Muscle of leg (tissue), 11 donors: Measurements from ENCODE around the gene BFSP1. TPM values are rescaled to one million over a fixed set of nuclear protein-coding genes. Genes with fewer than 3 reads are reported as not detected.

Experiments
- DNase-seq: peaks from one replicate; pipeline ENCODE4 v3.0.0; 2013
- H3K27ac ChIP-seq: one replicate; pipeline ENCODE4 v1.5.1; 2013; ENCODE audit warnings: mild to moderate bottlenecking, low read length, control low read depth
- H3K27me3 ChIP-seq: one replicate; pipeline ENCODE4 v1.6.1; 2013; ENCODE audit warnings: low read length; ENCODE audit not compliant: control insufficient read depth, insufficient read depth
- H3K36me3 ChIP-seq: one replicate; pipeline ENCODE4 v1.6.1; 2013; ENCODE audit warnings: low read length; ENCODE audit not compliant: control insufficient read depth, insufficient read depth
- H3K4me1 ChIP-seq: one replicate; pipeline ENCODE4 v1.6.1; 2013; ENCODE audit warnings: low read length; ENCODE audit not compliant: control insufficient read depth, insufficient read depth
- H3K4me3 ChIP-seq: one replicate; pipeline ENCODE4 v1.5.1; 2013; ENCODE audit warnings: low read length, control low read depth
- H3K9me3 ChIP-seq: replicated peaks from 2 replicates; pipeline ENCODE4 v1.6.1; 2013; ENCODE audit warnings: low read depth, low read length; ENCODE audit not compliant: control insufficient read depth
- WGBS: methylation state at CpG from one replicate; pipeline ENCODE4 v1.1.5; 2013; ENCODE audit warnings: missing lambda C conversion rate; ENCODE audit not compliant: insufficient coverage; 5-methylcytosine and 5-hydroxymethylcytosine counted together
- polyA plus RNA-seq, 8 donors: library from polyadenylated mRNA; unstranded; fragments of 120-200 nt; gene quantifications; one replicate each; pipeline versions ENCODE4 v1.2.1 to v1.2.3, GENCODE V29; 2013; ENCODE audit warnings: inconsistent platforms in 1 of 8, low replicate concordance in 1 of 8; ENCODE audit not compliant: insufficient read length in 8 of 8, insufficient read depth in 1 of 8
- total RNA-seq: library from RNA; stranded (reverse); fragments of 120-200 nt; gene quantifications from one replicate; pipeline ENCODE4 v1.2.4, GENCODE V29; 2013

Gene BFSP1
- total and polyA plus RNA-seq, 9 donors, result 2.3 to 4.3 (median 2.8) TPM

- Histone ChIP-seq H3K4me1 (no peaks in the 10 kb centered on the region), H3K9me3 (no peaks in the 10 kb centered on the region), H3K36me3 (no peaks in the 10 kb centered on the region), H3K27ac (no peak overlapping the region), H3K27me3 (no peaks in the 10 kb centered on the region), H3K4me3 (no peak overlapping the region)
- 88% methylated on average over 7 of the region's 7 CpGs for WGBS
- DNase-seq, result no peak
These were observed 40.7 kb downstream of the BFSP1 start for GRCh38 chr20:17490501-17490900.

- H3K27ac ChIP-seq, result no peak overlapping the region
- no peaks in the 10 kb centered on the region for H3K9me3 ChIP-seq
- no peaks in the 10 kb centered on the region for H3K27me3 ChIP-seq
- no peak overlapping the region for H3K4me3 ChIP-seq
- no peak for DNase-seq
- 75% methylated on average over 1 of the region's 9 CpGs for WGBS
- no peaks in the 10 kb centered on the region for H3K4me1 ChIP-seq
- H3K36me3 ChIP-seq, result no peaks in the 10 kb centered on the region
These were observed 42.1 kb downstream of the BFSP1 start for GRCh38 chr20:17488916-17489600.

GRCh38 chr20:17485017-17485416, 46.2 kb downstream of the BFSP1 start:
- no peak overlapping the region for H3K27ac ChIP-seq
- H3K4me1 ChIP-seq, result peaks cover 3% of the 10 kb centered on the region
- no peaks in the 10 kb centered on the region for H3K27me3 ChIP-seq
- no peak overlapping the region for H3K4me3 ChIP-seq
- no peaks in the 10 kb centered on the region for H3K9me3 ChIP-seq
- no peak for DNase-seq
- 95% methylated on average over 2 of the region's 2 CpGs for WGBS
- H3K36me3 ChIP-seq, result no peaks in the 10 kb centered on the region

- peak; percentile 39 for DNase-seq
- peaks cover 3% of the 10 kb centered on the region for H3K4me1 ChIP-seq
- H3K27me3 ChIP-seq, result no peaks in the 10 kb centered on the region
- H3K27ac ChIP-seq, result no peak overlapping the region
- no peak overlapping the region for H3K4me3 ChIP-seq
- 71% methylated on average over 1 of the region's 5 CpGs for WGBS
- no peaks in the 10 kb centered on the region for H3K9me3 ChIP-seq
- no peaks in the 10 kb centered on the region for H3K36me3 ChIP-seq
These were observed 48.6 kb downstream of the BFSP1 start for GRCh38 chr20:17482536-17482935.

GRCh38 chr20:17481661-17482060, 49.5 kb downstream of the BFSP1 start:
- Histone ChIP-seq H3K4me3 (no peak overlapping the region), H3K27me3 (no peaks in the 10 kb centered on the region), H3K9me3 (no peaks in the 10 kb centered on the region), H3K27ac (no peak overlapping the region), H3K4me1 (peaks cover 3% of the 10 kb centered on the region), H3K36me3 (no peaks in the 10 kb centered on the region)
- DNase-seq, result no peak
- 97% methylated on average over 11 of the region's 16 CpGs for WGBS

- no peak overlapping the region for H3K27ac ChIP-seq
- DNase-seq, result no peak
- peaks cover 3% of the 10 kb centered on the region for H3K4me1 ChIP-seq
- WGBS, result 89% methylated on average over 3 of the region's 11 CpGs
- no peaks in the 10 kb centered on the region for H3K9me3 ChIP-seq
- H3K27me3 ChIP-seq, result no peaks in the 10 kb centered on the region
- no peak overlapping the region for H3K4me3 ChIP-seq
- H3K36me3 ChIP-seq, result no peaks in the 10 kb centered on the region
These were observed 50.5 kb downstream of the BFSP1 start for GRCh38 chr20:17480696-17481095.

- WGBS, result 92% methylated on average over 17 of the region's 23 CpGs
- H3K27me3 ChIP-seq, result no peaks in the 10 kb centered on the region
- H3K4me1 ChIP-seq, result peaks cover 6% of the 10 kb centered on the region
- no peaks in the 10 kb centered on the region for H3K9me3 ChIP-seq
- no peak overlapping the region for H3K4me3 ChIP-seq
- DNase-seq, result no peak
- no peaks in the 10 kb centered on the region for H3K36me3 ChIP-seq
- H3K27ac ChIP-seq, result no peak overlapping the region
These were observed 52.0 kb downstream of the BFSP1 start for GRCh38 chr20:17479063-17479657.

- 17% methylated on average over 1 of the region's 6 CpGs for WGBS
- Histone ChIP-seq H3K27me3 (peaks cover 3% of the 10 kb centered on the region), H3K4me3 (no peak overlapping the region), H3K9me3 (no peaks in the 10 kb centered on the region), H3K27ac (no peak overlapping the region), H3K36me3 (no peaks in the 10 kb centered on the region), H3K4me1 (peaks cover 16% of the 10 kb centered on the region)
- DNase-seq, result peak; percentile 51
These were observed 57.5 kb downstream of the BFSP1 start for GRCh38 chr20:17473659-17474058.

- peaks cover 16% of the 10 kb centered on the region for H3K4me1 ChIP-seq
These were observed 59.5 kb downstream of the BFSP1 start for GRCh38 chr20:17471606-17472187.

GRCh38 chr20:17470973-17471372, 60.2 kb downstream of the BFSP1 start:
- Histone ChIP-seq H3K36me3 (no peaks in the 10 kb centered on the region), H3K4me3 (no peak overlapping the region), H3K27me3 (peaks cover 3% of the 10 kb centered on the region), H3K9me3 (no peaks in the 10 kb centered on the region), H3K4me1 (peaks cover 16% of the 10 kb centered on the region), H3K27ac (no peak overlapping the region)
- 89% methylated on average over 4 of the region's 9 CpGs for WGBS
- no peak for DNase-seq

More at GRCh38 chr20:17471606-17472187, 59.5 kb downstream of the BFSP1 start:
- Histone ChIP-seq H3K27ac (no peak overlapping the region), H3K36me3 (no peaks in the 10 kb centered on the region), H3K4me3 (no peak overlapping the region), H3K27me3 (peaks cover 3% of the 10 kb centered on the region), H3K9me3 (no peaks in the 10 kb centered on the region)
- DNase-seq, result no peak
- 64% methylated on average over 7 of the region's 10 CpGs for WGBS
